Adrenal gland (tissue), 5 donors: ENCODE data around the gene TRIM52.

Source experiments
- CTCF ChIP-seq, 6 experiments: fragments of 450-650 bp in 4 of 6; fragments of 200-600 bp in 2 of 6; sonication (generic) in 1 of 6; IDR thresholded peaks; 1 replicate in 5 of 6; 2 replicates in 1 of 6; pipeline versions ENCODE4 v1.5.1 to v1.8.0; 2016 to 2021; ENCODE audit warnings: antibody characterized with exemption in 6 of 6, mild to moderate bottlenecking in 2 of 6, moderate library complexity in 1 of 6
- POLR2A ChIP-seq, 2 donors: fragments of 450-650 bp; IDR thresholded peaks; one replicate each; pipeline ENCODE4 v1.6.1; 2017; ENCODE audit warnings: antibody characterized with exemption in 2 of 2, mild to moderate bottlenecking in 2 of 2, moderate library complexity in 1 of 2
- donor health status: DM: no; HTN: no; CAD: no.

GRCh38 chr5:181230551-181230950 lies 30.4 kb downstream of the TRIM52 start:
- no peak for TF ChIP-seq CTCF (IDR thresholded peaks at IDR 0.05)
- TF ChIP-seq POLR2A (IDR thresholded peaks at IDR 0.05), result no peak
